Measurements from ENCODE around the gene SLC38A4. TPM values are rescaled to one million over a fixed set of nuclear protein-coding genes. Genes with fewer than 3 reads are reported as not detected.

The SLC38A4 gene
- total RNA-seq, 1 experiment from 2014 or later, result 0.96 TPM

GRCh38 chr12:46875095-46875494 is 49.3 kb upstream of the SLC38A4 start:
- Histone ChIP-seq H2BK120ac (ENCODE audit: low read depth, low read length, poor library complexity, severe bottlenecking) (no peak overlapping the region), H3K18ac (ENCODE audit: insufficient read length, low read depth, low read length) (no peak overlapping the region), H4K8ac (replicated peaks; ENCODE audit: insufficient read length, low read depth, low read length) (no peak overlapping the region), H2AK5ac (ENCODE audit: insufficient read length, low read length) (no peak overlapping the region), H3K14ac (ENCODE audit: insufficient read depth, low read length) (no peak overlapping the region), H3K79me2 (ENCODE audit: insufficient read depth, low read length) (no peaks in the 10 kb centered on the region), H3K9me3 (ENCODE audit: control insufficient read depth, low read depth, low read length) (peaks cover 8% of the 10 kb centered on the region), H3K56ac (ENCODE audit: insufficient read length, low read depth, low read length) (no peak overlapping the region), H3K23ac (ENCODE audit: insufficient read length, low read depth, low read length) (no peak overlapping the region), H2BK5ac (ENCODE audit: insufficient read length, low read length) (no peak overlapping the region), H3K4me2 (ENCODE audit: insufficient read depth, insufficient read length, low read length) (no peak overlapping the region), H3T11ph (ENCODE audit: low read length) (no peak overlapping the region), H3K27me3 (ENCODE audit: insufficient read depth, low read length) (no peaks in the 10 kb centered on the region), H4K91ac (ENCODE audit: insufficient read length, low read depth, low read length) (no peak overlapping the region), H2BK15ac (ENCODE audit: low read depth, low read length) (no peak overlapping the region), H3K9ac (ENCODE audit: extremely low read depth, insufficient read length, low read length) (no peak overlapping the region), H2BK12ac (ENCODE audit: insufficient read length, low read depth, low read length) (no peak overlapping the region), H4K5ac (ENCODE audit: insufficient read length, low read depth, low read length) (no peak overlapping the region), H4K20me1 (ENCODE audit: control insufficient read depth, insufficient read depth, insufficient read length) (no peaks in the 10 kb centered on the region), H3K23me2 (ENCODE audit: insufficient read length, low read depth, low read length, poor library complexity, severe bottlenecking) (no peaks in the 10 kb centered on the region), H3K79me1 (ENCODE audit: insufficient read depth, low read depth, low read length, poor library complexity, severe bottlenecking) (no peaks in the 10 kb centered on the region), H3K4me1 (ENCODE audit: insufficient read depth, low read length) (no peaks in the 10 kb centered on the region), H2AFZ (ENCODE audit: low read length) (no peak overlapping the region), H3K27ac (ENCODE audit: insufficient read length, low read depth, low read length) (no peak overlapping the region), H3K4ac (ENCODE audit: low read depth, low read length) (no peak overlapping the region), H2BK20ac (ENCODE audit: low read depth, low read length, poor library complexity, severe bottlenecking) (no peak overlapping the region)
- TF ChIP-seq CTCF (conservative IDR thresholded peaks at IDR 0.05), result no peak
- whole genome bisulfite sequencing (ENCODE audit: extremely low coverage, insufficient read length, low lambda C conversion rate), result no CpG with 5 or more reads among the region's 1 CpG
- Mint-ChIP-seq H3K36me3 (ENCODE audit: insufficient read depth in 1 of 3, low read depth in 3 of 3) (peaks cover 5 to 16% (median 8%) of the 10 kb centered on the region in 3 experiments; a peak in 5 of 7 replicates), H3K27me3 (ENCODE audit: low read depth) (no peaks in the 10 kb centered on the region; the same call in 1 of the 2 replicates), H3K4me1 (no peaks in the 10 kb centered on the region), H3K9me3 (peaks cover 34 to 38% of the 10 kb centered on the region in 2 experiments), H3K4me3 (no peak overlapping the region), H3K27ac (no peak overlapping the region)
- no peak for DNase-seq
